IPS-20b (cell line): ENCODE data around the gene CTBP1.

Experiments
- H3K27ac ChIP-seq: one replicate; pipeline ENCODE4 v1.5.1; 2013; ENCODE audit warnings: low read length
- H3K27me3 ChIP-seq: 2 replicates; pipeline ENCODE4 v1.6.1; 2013; ENCODE audit warnings: mild to moderate bottlenecking, low read length, inconsistent platforms; ENCODE audit not compliant: insufficient read depth
- H3K36me3 ChIP-seq: 2 replicates; pipeline ENCODE4 v1.6.1; 2013; ENCODE audit warnings: low read depth, mild to moderate bottlenecking, inconsistent platforms, low read length, moderate library complexity; ENCODE audit not compliant: insufficient read depth
- H3K4me1 ChIP-seq: 2 replicates; pipeline ENCODE4 v1.6.1; 2013; ENCODE audit warnings: mild to moderate bottlenecking, control low read depth, inconsistent platforms, low read length, moderate library complexity; ENCODE audit not compliant: insufficient read depth
- H3K4me3 ChIP-seq: 2 replicates; pipeline ENCODE4 v1.5.1; 2013; ENCODE audit warnings: mild to moderate bottlenecking, low read length, inconsistent platforms
- H3K9ac ChIP-seq: 2 replicates; pipeline ENCODE4 v1.6.1; 2013; ENCODE audit warnings: low read depth, mild to moderate bottlenecking, inconsistent platforms, low read length, moderate library complexity
- H3K9me3 ChIP-seq: 2 replicates; pipeline ENCODE4 v1.6.1; 2013; ENCODE audit warnings: mild to moderate bottlenecking, low read depth, low read length, inconsistent platforms; ENCODE audit not compliant: insufficient read depth

Gene CTBP1

DNA sequence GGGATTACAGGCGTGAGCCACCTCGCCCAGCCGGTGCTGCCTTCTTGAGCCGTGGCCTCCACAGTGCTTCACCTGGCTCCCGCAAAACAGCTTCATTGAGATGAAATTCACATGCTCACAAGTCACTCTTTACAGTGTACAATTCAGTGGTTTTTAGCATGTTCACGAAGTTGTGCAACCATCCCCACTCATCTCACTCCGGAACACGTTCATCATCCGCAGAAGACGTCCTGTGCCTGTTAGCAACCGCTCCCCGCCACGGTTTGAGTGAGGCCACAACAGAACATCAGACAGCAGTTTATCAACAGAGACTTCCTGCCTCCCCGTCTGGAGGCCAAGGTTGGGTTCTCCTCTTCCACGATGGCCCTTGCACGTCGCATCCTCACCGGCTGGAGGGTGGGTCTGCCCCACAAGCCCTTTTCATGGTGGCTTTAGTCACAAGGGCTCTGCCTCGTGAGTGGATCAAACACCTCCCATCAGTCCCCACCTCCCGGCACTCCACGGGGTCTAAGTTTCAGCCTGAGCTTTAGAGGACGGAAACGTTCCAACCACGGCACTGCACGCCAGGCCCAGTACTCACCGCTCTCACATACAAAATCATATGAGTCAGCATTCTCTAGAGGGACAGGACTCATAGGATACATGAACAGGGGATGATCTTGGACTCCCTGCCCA, 46.9 kb downstream of the CTBP1 start:
- Histone ChIP-seq H3K4me3 (no peak overlapping the region), H3K9me3 (no peaks in the 10 kb centered on the region), H3K27me3 (no peaks in the 10 kb centered on the region), H3K27ac (no peak overlapping the region), H3K4me1 (no peaks in the 10 kb centered on the region), H3K36me3 (no peaks in the 10 kb centered on the region), H3K9ac (no peak overlapping the region)

- Histone ChIP-seq H3K36me3 (no peaks in the 10 kb centered on the region), H3K27me3 (no peaks in the 10 kb centered on the region), H3K9ac (no peak overlapping the region), H3K4me1 (no peaks in the 10 kb centered on the region), H3K27ac (no peak overlapping the region), H3K9me3 (no peaks in the 10 kb centered on the region), H3K4me3 (no peak overlapping the region)
Measured at GRCh38 chr4:1200425-1201035, 48.4 kb downstream of the CTBP1 start.

GRCh38 chr4:1199556-1200331, 49.2 kb downstream of the CTBP1 start:
- Histone ChIP-seq H3K9ac (no peak overlapping the region), H3K36me3 (no peaks in the 10 kb centered on the region), H3K9me3 (no peaks in the 10 kb centered on the region), H3K27ac (no peak overlapping the region), H3K27me3 (no peaks in the 10 kb centered on the region), H3K4me3 (no peak overlapping the region), H3K4me1 (no peaks in the 10 kb centered on the region)

- Histone ChIP-seq H3K36me3 (no peaks in the 10 kb centered on the region), H3K4me3 (no peak overlapping the region), H3K9me3 (no peaks in the 10 kb centered on the region), H3K9ac (no peak overlapping the region), H3K4me1 (no peaks in the 10 kb centered on the region), H3K27me3 (no peaks in the 10 kb centered on the region), H3K27ac (no peak overlapping the region)
Measured at GRCh38 chr4:1198098-1198844, 50.7 kb downstream of the CTBP1 start.

GRCh38 chr4:1196421-1197183, 52.3 kb downstream of the CTBP1 start:
- Histone ChIP-seq H3K27me3 (no peaks in the 10 kb centered on the region), H3K36me3 (no peaks in the 10 kb centered on the region), H3K9ac (no peak overlapping the region), H3K27ac (no peak overlapping the region), H3K9me3 (no peaks in the 10 kb centered on the region), H3K4me1 (no peaks in the 10 kb centered on the region), H3K4me3 (no peak overlapping the region)

DNA sequence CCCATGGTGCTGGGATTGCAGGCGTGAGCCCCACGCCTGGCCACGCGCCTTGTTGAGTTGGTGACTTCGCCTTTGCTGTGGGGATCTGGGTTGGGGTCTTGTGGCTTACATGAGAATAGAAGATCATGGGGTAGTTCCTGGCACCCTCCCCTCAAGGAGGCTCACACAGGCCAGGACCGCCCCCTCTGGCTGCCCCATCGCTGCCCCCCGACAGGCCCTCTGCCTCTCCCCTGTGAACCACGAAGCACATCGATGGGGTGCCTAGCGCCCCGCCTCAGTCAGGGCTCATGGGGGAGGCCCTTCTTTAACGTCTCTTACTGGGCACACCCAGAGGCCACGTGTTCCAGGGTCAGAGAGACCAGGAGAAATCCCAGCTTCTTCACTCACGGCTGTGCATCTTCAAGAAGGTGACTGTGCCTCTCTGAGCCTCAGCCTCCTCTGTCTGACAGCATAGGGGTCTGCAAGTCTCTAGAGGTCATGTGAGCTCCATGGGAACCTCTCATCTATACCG, 53.0 kb downstream of the CTBP1 start:
- Histone ChIP-seq H3K27ac (no peak overlapping the region), H3K9me3 (no peaks in the 10 kb centered on the region), H3K4me3 (no peak overlapping the region), H3K27me3 (no peaks in the 10 kb centered on the region), H3K4me1 (no peaks in the 10 kb centered on the region), H3K36me3 (no peaks in the 10 kb centered on the region), H3K9ac (no peak overlapping the region)

DNA sequence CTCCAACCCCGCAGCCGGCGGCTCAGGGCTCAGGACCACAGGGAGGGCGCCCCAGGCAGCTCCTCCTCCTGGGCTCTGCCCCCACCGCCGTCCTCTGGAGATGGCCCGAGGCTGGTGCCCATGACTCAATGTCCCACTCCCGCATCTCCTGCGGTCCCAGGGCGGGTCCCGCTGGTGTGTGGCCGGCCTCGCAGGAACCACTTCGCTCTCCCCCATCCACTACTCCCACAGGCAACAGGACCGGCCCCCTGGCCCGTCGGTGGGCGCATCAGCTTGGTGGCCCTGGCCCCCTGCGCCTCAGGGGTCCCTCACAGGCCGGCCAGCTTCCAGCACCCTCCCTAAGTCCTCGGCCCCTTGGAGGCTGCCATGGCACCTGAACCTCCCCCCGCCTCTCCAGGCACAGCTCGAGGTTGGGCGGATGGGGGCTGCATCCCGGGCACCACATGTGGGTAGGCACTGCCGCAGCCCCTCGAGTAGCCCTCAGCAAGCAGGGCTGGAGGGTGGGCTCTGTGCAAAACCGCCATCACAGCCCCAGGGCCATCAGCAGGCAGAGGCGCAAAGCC, 53.7 kb downstream of the CTBP1 start:
- Histone ChIP-seq H3K27ac (no peak overlapping the region), H3K4me3 (no peak overlapping the region), H3K4me1 (no peaks in the 10 kb centered on the region), H3K9ac (no peak overlapping the region), H3K27me3 (no peaks in the 10 kb centered on the region), H3K9me3 (no peaks in the 10 kb centered on the region), H3K36me3 (no peaks in the 10 kb centered on the region)

GRCh38 chr4:1194010-1194900, 54.7 kb downstream of the CTBP1 start:
- Histone ChIP-seq H3K27ac (no peak overlapping the region), H3K36me3 (no peaks in the 10 kb centered on the region), H3K27me3 (no peaks in the 10 kb centered on the region), H3K9ac (no peak overlapping the region), H3K4me3 (no peak overlapping the region), H3K4me1 (no peaks in the 10 kb centered on the region), H3K9me3 (no peaks in the 10 kb centered on the region)

GRCh38 chr4:1193206-1194009, 55.5 kb downstream of the CTBP1 start:
- H3K9ac ChIP-seq: no peak overlapping the region
- no peaks in the 10 kb centered on the region for H3K36me3 ChIP-seq
- H3K27me3 ChIP-seq: no peaks in the 10 kb centered on the region
- H3K4me1 ChIP-seq: no peaks in the 10 kb centered on the region
- no peaks in the 10 kb centered on the region for H3K9me3 ChIP-seq
- H3K27ac ChIP-seq: no peak overlapping the region
- no peak overlapping the region for H3K4me3 ChIP-seq
